Mucosa of rectum (tissue), 2 donors: ENCODE results near the gene MMP19.

Experiments used
- H3K27ac ChIP-seq, 2 donors: one replicate each; pipeline ENCODE4 v1.7.0; 2013; ENCODE audit warnings: inconsistent platforms in 2 of 2, low read depth in 2 of 2, low read length in 2 of 2
- H3K27me3 ChIP-seq, 2 donors: one replicate each; pipeline ENCODE4 v1.7.0; 2013; ENCODE audit warnings: low read length in 2 of 2; ENCODE audit not compliant: control insufficient read depth in 2 of 2, insufficient read depth in 2 of 2
- H3K36me3 ChIP-seq, 2 donors: one replicate each; pipeline ENCODE4 v1.7.0; 2013; ENCODE audit warnings: low read length in 2 of 2; ENCODE audit not compliant: control insufficient read depth in 2 of 2, insufficient read depth in 2 of 2
- H3K4me1 ChIP-seq, 2 donors: one replicate each; pipeline ENCODE4 v1.7.0; 2013; ENCODE audit warnings: low read length in 2 of 2, mild to moderate bottlenecking in 1 of 2; ENCODE audit not compliant: control insufficient read depth in 2 of 2, insufficient read depth in 2 of 2
- H3K4me3 ChIP-seq, 2 donors: one replicate each; pipeline ENCODE4 v1.7.0; 2013; ENCODE audit warnings: low read length in 2 of 2
- H3K9ac ChIP-seq, 2 donors: one replicate each; pipeline ENCODE4 v1.7.0; 2013; ENCODE audit warnings: low read length in 2 of 2, low read depth in 1 of 2, mild to moderate bottlenecking in 1 of 2
- H3K9me3 ChIP-seq, 2 donors: one replicate each; pipeline ENCODE4 v1.7.0; 2013; ENCODE audit warnings: low read length in 2 of 2; ENCODE audit not compliant: control insufficient read depth in 2 of 2
- donor health status: healthy.
- donor health status: Normal muscosa, but diverticular disease.

The MMP19 gene

GRCh38 chr12:55862286-55862685 is 19.6 kb upstream of the MMP19 start:
- no peaks in the 10 kb centered on the region for H3K4me1 ChIP-seq
- H3K27ac ChIP-seq, result no peak overlapping the region
- no peaks in the 10 kb centered on the region for H3K36me3 ChIP-seq
- no peak overlapping the region for H3K4me3 ChIP-seq
- no peak overlapping the region for H3K9ac ChIP-seq
- no peaks in the 10 kb centered on the region for H3K27me3 ChIP-seq
- H3K9me3 ChIP-seq, result no peaks in the 10 kb centered on the region

GRCh38 chr12:55861871-55862270 is 19.1 kb upstream of the MMP19 start:
- H3K9ac ChIP-seq, result no peak overlapping the region
- H3K27ac ChIP-seq, result no peak overlapping the region
- H3K9me3 ChIP-seq, result no peaks in the 10 kb centered on the region
- H3K27me3 ChIP-seq, result no peaks in the 10 kb centered on the region
- no peaks in the 10 kb centered on the region for H3K4me1 ChIP-seq
- H3K4me3 ChIP-seq, result no peak overlapping the region
- no peaks in the 10 kb centered on the region for H3K36me3 ChIP-seq

- no peaks in the 10 kb centered on the region for H3K4me1 ChIP-seq
- H3K27ac ChIP-seq, result no peak overlapping the region
- no peak overlapping the region for H3K9ac ChIP-seq
- H3K4me3 ChIP-seq, result no peak overlapping the region
- H3K9me3 ChIP-seq, result no peaks in the 10 kb centered on the region
- H3K36me3 ChIP-seq, result no peaks in the 10 kb centered on the region
- no peaks in the 10 kb centered on the region for H3K27me3 ChIP-seq
Measured at GRCh38 chr12:55861396-55861795, 18.7 kb upstream of the MMP19 start.

GRCh38 chr12:55852740-55853139 is 10.0 kb upstream of the MMP19 start:
- Histone ChIP-seq H3K27me3 (peaks cover 3 to 4% of the 10 kb centered on the region in 2 donors), H3K9ac (peak overlapping the region in 1 of 2 donors; percentile 2)

GRCh38 chr12:55850893-55851292 is 8.2 kb upstream of the MMP19 start:
- Histone ChIP-seq H3K27ac (no peak overlapping the region), H3K4me1 (peaks cover 3 to 5% of the 10 kb centered on the region in 2 donors), H3K9ac (no peak overlapping the region), H3K9me3 (no peaks in the 10 kb centered on the region), H3K36me3 (no peaks in the 10 kb centered on the region), H3K4me3 (no peak overlapping the region), H3K27me3 (peaks cover 3 to 7% of the 10 kb centered on the region in 2 donors)

More at GRCh38 chr12:55852740-55853139, 10.0 kb upstream of the MMP19 start:
- H3K9me3 ChIP-seq, result no peaks in the 10 kb centered on the region
- no peaks in the 10 kb centered on the region for H3K36me3 ChIP-seq
- peaks cover 0 to 3% of the 10 kb centered on the region in 2 donors for H3K4me1 ChIP-seq
- H3K4me3 ChIP-seq, result no peak overlapping the region
- H3K27ac ChIP-seq, result no peak overlapping the region

- H3K4me3 ChIP-seq, result no peak overlapping the region
- peaks cover 3 to 7% of the 10 kb centered on the region in 2 donors for H3K27me3 ChIP-seq
- H3K9me3 ChIP-seq, result no peaks in the 10 kb centered on the region
- peaks cover 3 to 5% of the 10 kb centered on the region in 2 donors for H3K4me1 ChIP-seq
- no peak overlapping the region for H3K27ac ChIP-seq
- H3K9ac ChIP-seq, result no peak overlapping the region
- H3K36me3 ChIP-seq, result no peaks in the 10 kb centered on the region
Measured at GRCh38 chr12:55850401-55850800, 7.7 kb upstream of the MMP19 start.

- no peaks in the 10 kb centered on the region for H3K9me3 ChIP-seq
- H3K4me3 ChIP-seq, result no peak overlapping the region
- peaks cover 3 to 5% of the 10 kb centered on the region in 2 donors for H3K4me1 ChIP-seq
- H3K27ac ChIP-seq, result peak overlapping the region in 1 of 2 donors; percentile 23
- H3K36me3 ChIP-seq, result no peaks in the 10 kb centered on the region
- peaks cover 3 to 7% of the 10 kb centered on the region in 2 donors for H3K27me3 ChIP-seq
- peak overlapping the region in 1 of 2 donors; percentile 24 for H3K9ac ChIP-seq
Measured at GRCh38 chr12:55849616-55850343, 7.0 kb upstream of the MMP19 start.

- no peaks in the 10 kb centered on the region for H3K9me3 ChIP-seq
- no peak overlapping the region for H3K4me3 ChIP-seq
- peak overlapping the region; percentile 38 to 57 for H3K9ac ChIP-seq
Measured at GRCh38 chr12:55847603-55848291, 5.0 kb upstream of the MMP19 start.

GRCh38 chr12:55847033-55847432 is 4.3 kb upstream of the MMP19 start:
- H3K27me3 ChIP-seq, result peaks cover 3 to 7% of the 10 kb centered on the region in 2 donors
- peaks cover 3 to 5% of the 10 kb centered on the region in 2 donors for H3K4me1 ChIP-seq
- H3K36me3 ChIP-seq, result no peaks in the 10 kb centered on the region
- H3K27ac ChIP-seq, result peak overlapping the region; percentile 87 to 95
- no peak overlapping the region for H3K4me3 ChIP-seq
- H3K9me3 ChIP-seq, result no peaks in the 10 kb centered on the region
- peak overlapping the region in 1 of 2 donors; percentile 57 for H3K9ac ChIP-seq

More at GRCh38 chr12:55847603-55848291, 5.0 kb upstream of the MMP19 start:
- Histone ChIP-seq H3K36me3 (no peaks in the 10 kb centered on the region), H3K4me1 (peaks cover 3 to 5% of the 10 kb centered on the region in 2 donors), H3K27me3 (peaks cover 3 to 7% of the 10 kb centered on the region in 2 donors), H3K27ac (peak overlapping the region; percentile 87 to 95)

- no peak overlapping the region for H3K27ac ChIP-seq
- H3K4me1 ChIP-seq, result peaks cover 3 to 5% of the 10 kb centered on the region in 2 donors
- no peaks in the 10 kb centered on the region for H3K36me3 ChIP-seq
- H3K4me3 ChIP-seq, result no peak overlapping the region
- H3K9me3 ChIP-seq, result no peaks in the 10 kb centered on the region
- no peak overlapping the region for H3K9ac ChIP-seq
- peaks cover 3 to 7% of the 10 kb centered on the region in 2 donors for H3K27me3 ChIP-seq
Measured at GRCh38 chr12:55845785-55846496, 3.2 kb upstream of the MMP19 start.
